ENCODE results near the gene TP53I13. TPM values are rescaled to one million over a fixed set of nuclear protein-coding genes. Genes with fewer than 3 reads are reported as not detected.

TP53I13 gene
- total RNA-seq, 4 donors from 2014 or later: 86.6 to 204 (median 139) TPM

GRCh38 chr17:29588562-29589411, 20.3 kb downstream of the TP53I13 start:
- no peak for TF ChIP-seq POLR2A (IDR thresholded peaks at IDR 0.05)
- no peak for TF ChIP-seq CTCF (IDR thresholded peaks at IDR 0.05)
- H3K36me3 ChIP-seq: no peaks in the 10 kb centered on the region
- peaks cover 9 to 53% (median 42%) of the 10 kb centered on the region in 4 donors for H3K4me1 ChIP-seq
- H3K27me3 ChIP-seq: no peaks in the 10 kb centered on the region
- no peaks in the 10 kb centered on the region for H3K9me3 ChIP-seq
- peak overlapping the region; percentile 62 to 95 (median 86) for H3K4me3 ChIP-seq
- peak overlapping the region; percentile 55 to 90 (median 74) for H3K27ac ChIP-seq
- DNase-seq: peak; percentile 59 to 73 (median 69)

GRCh38 chr17:29589524-29590410, 21.3 kb downstream of the TP53I13 start, which contains the start of gene GIT1:
Gene GIT1 (minus strand): TSS chr17:29589648. CDS start chr17:29589378, 270 bp downstream.
- no peaks in the 10 kb centered on the region for H3K27me3 ChIP-seq
- no peaks in the 10 kb centered on the region for H3K9me3 ChIP-seq
- no peaks in the 10 kb centered on the region for H3K36me3 ChIP-seq
- peaks cover 9 to 59% (median 48%) of the 10 kb centered on the region in 4 donors for H3K4me1 ChIP-seq
- H3K27ac ChIP-seq: peak within 1 kb of the TSS; percentile 79 to 90 (median 83)
- peak within 1 kb of the TSS; percentile 62 to 95 (median 86) for H3K4me3 ChIP-seq
- TF ChIP-seq CTCF (IDR thresholded peaks at IDR 0.05) (no peak), POLR2A (IDR thresholded peaks at IDR 0.05) (peak in 1 of 2 donors; percentile 58)
- DNase-seq: peak; percentile 84 to 94 (median 89)

- Histone ChIP-seq H3K4me3 (peak overlapping the region; percentile 8 to 95 (median 78)), H3K9me3 (no peaks in the 10 kb centered on the region), H3K27me3 (no peaks in the 10 kb centered on the region), H3K36me3 (no peaks in the 10 kb centered on the region), H3K4me1 (peaks cover 9 to 58% (median 46%) of the 10 kb centered on the region in 4 donors), H3K27ac (peak overlapping the region; percentile 19 to 90 (median 83))
- TF ChIP-seq CTCF (IDR thresholded peaks at IDR 0.05): no peak
- no peak for TF ChIP-seq POLR2A (IDR thresholded peaks at IDR 0.05)
- no peak for DNase-seq
Measured at GRCh38 chr17:29590411-29591145, 22.1 kb downstream of the TP53I13 start.

GRCh38 chr17:29591146-29591736, 22.7 kb downstream of the TP53I13 start:
- H3K27ac ChIP-seq: peak overlapping the region; percentile 19 to 90 (median 83)
- peak in 2 of 3 donors; percentile 53 to 68 for DNase-seq
- peaks cover 9 to 58% (median 46%) of the 10 kb centered on the region in 4 donors for H3K4me1 ChIP-seq
- no peak for TF ChIP-seq POLR2A (IDR thresholded peaks at IDR 0.05)
- TF ChIP-seq CTCF (IDR thresholded peaks at IDR 0.05): no peak
- H3K9me3 ChIP-seq: no peaks in the 10 kb centered on the region
- no peaks in the 10 kb centered on the region for H3K27me3 ChIP-seq
- no peaks in the 10 kb centered on the region for H3K36me3 ChIP-seq
- peak overlapping the region; percentile 8 to 91 (median 26) for H3K4me3 ChIP-seq

All from Peyer's patch (tissue), 4 donors.